ENCODE results near the gene CARD14. TPM values are rescaled to one million over a fixed set of nuclear protein-coding genes. Genes with fewer than 3 reads are reported as not detected.

The CARD14 gene
- polyA plus RNA-seq, 3 donors, result 0.11 to 0.27 (median 0.16) TPM

DNA sequence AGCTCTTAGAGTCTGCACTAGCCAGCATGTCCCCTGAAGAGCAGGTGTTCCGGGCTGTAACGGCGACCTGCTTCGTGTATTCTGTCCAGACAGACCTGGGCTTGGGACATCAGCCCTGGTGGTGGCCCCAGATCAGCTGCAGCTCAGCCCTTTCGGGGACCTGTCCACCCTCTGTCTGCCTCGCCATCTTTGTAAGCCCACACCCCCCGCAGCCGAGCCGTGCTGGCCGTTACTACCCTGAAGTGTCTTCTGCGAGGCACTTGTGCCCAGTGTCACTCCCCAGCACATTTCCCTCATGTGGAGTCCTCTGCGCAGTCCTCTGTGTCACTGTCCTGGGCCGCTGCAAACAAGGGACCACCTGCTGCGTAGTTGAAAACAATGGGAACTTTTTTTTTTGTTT, 10.4 kb downstream of the CARD14 start:
- Histone ChIP-seq H3K9me3 (replicated peaks in 1 of 2; ENCODE audit: control insufficient read depth in 1 of 2, insufficient read depth in 1 of 2, low read length in 2 of 2) (no peaks in the 10 kb centered on the region), H3K27ac (ENCODE audit: low read depth in 1 of 2, low read length in 2 of 2) (no peak overlapping the region), H3K79me2 (ENCODE audit: insufficient read depth, low read length) (no peaks in the 10 kb centered on the region), H3K4me2 (replicated peaks; ENCODE audit: extremely low read depth, low read length, poor library complexity, severe bottlenecking) (no peak overlapping the region), H3K27me3 (ENCODE audit: control insufficient read depth in 2 of 2, insufficient read depth in 2 of 2, low read length in 2 of 2) (no peaks in the 10 kb centered on the region), H3K4me1 (ENCODE audit: control insufficient read depth in 1 of 2, insufficient read depth in 2 of 2, low read length in 2 of 2) (no peaks in the 10 kb centered on the region), H3K36me3 (replicated peaks in 1 of 2; ENCODE audit: control insufficient read depth in 1 of 2, insufficient read depth in 2 of 2, low read length in 2 of 2) (no peaks in the 10 kb centered on the region), H4K20me1 (ENCODE audit: insufficient read depth, low read length) (no peaks in the 10 kb centered on the region), H3K4me3 (replicated peaks in 1 of 3; ENCODE audit: low read depth in 2 of 3, low read length in 3 of 3) (no peak overlapping the region), H3K9ac (ENCODE audit: insufficient read depth, low read length, poor library complexity, severe bottlenecking) (no peak overlapping the region), H2AFZ (ENCODE audit: insufficient read depth, low read depth, low read length, poor library complexity, severe bottlenecking) (no peak overlapping the region)
- H3K36me3 Mint-ChIP-seq, result no peaks in the 10 kb centered on the region
- H3K27me3 Mint-ChIP-seq (ENCODE audit: low read depth in 3 of 3), result peaks cover 5 to 16% (median 9%) of the 10 kb centered on the region in 3 donors
- no peak for DNase-seq
- no peaks in the 10 kb centered on the region for H3K4me1 Mint-ChIP-seq
- intact Hi-C loops (cut with micrococcal nuclease), result no loop called here
- H3K9me3 Mint-ChIP-seq, result peaks cover 0 to 3% (median 0%) of the 10 kb centered on the region in 7 donors
- no peak overlapping the region for H3K27ac Mint-ChIP-seq
- TF ChIP-seq, protein P1, sequence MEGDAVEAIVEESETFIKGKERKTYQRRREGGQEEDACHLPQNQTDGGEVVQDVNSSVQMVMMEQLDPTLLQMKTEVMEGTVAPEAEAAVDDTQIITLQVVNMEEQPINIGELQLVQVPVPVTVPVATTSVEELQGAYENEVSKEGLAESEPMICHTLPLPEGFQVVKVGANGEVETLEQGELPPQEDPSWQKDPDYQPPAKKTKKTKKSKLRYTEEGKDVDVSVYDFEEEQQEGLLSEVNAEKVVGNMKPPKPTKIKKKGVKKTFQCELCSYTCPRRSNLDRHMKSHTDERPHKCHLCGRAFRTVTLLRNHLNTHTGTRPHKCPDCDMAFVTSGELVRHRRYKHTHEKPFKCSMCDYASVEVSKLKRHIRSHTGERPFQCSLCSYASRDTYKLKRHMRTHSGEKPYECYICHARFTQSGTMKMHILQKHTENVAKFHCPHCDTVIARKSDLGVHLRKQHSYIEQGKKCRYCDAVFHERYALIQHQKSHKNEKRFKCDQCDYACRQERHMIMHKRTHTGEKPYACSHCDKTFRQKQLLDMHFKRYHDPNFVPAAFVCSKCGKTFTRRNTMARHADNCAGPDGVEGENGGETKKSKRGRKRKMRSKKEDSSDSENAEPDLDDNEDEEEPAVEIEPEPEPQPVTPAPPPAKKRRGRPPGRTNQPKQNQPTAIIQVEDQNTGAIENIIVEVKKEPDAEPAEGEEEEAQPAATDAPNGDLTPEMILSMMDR (IDR thresholded peaks at IDR 0.05), result no peak
- no peak overlapping the region for H3K4me3 Mint-ChIP-seq
- 96% methylated on average over 12 of the region's 14 CpGs for WGBS (ENCODE audit: insufficient coverage)

DNA sequence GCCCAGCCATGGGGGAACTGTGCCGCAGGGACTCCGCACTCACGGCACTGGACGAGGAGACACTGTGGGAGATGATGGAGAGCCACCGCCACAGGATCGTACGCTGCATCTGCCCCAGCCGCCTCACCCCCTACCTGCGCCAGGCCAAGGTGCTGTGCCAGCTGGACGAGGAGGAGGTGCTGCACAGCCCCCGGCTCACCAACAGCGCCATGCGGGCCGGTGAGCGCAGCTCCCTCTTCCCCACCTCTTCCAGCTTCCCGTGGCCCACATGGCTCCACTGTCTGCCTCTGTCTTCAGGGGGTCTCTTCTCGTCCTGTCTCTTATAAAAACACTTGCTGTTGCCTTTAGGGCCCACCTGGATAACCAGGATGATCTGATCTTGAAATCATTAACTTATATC, 11.6 kb downstream of the CARD14 start:
- Histone ChIP-seq H3K4me1 (ENCODE audit: control insufficient read depth in 1 of 2, insufficient read depth in 2 of 2, low read length in 2 of 2) (no peaks in the 10 kb centered on the region), H4K20me1 (ENCODE audit: insufficient read depth, low read length) (no peaks in the 10 kb centered on the region), H3K9me3 (replicated peaks in 1 of 2; ENCODE audit: control insufficient read depth in 1 of 2, insufficient read depth in 1 of 2, low read length in 2 of 2) (no peaks in the 10 kb centered on the region), H3K27me3 (ENCODE audit: control insufficient read depth in 2 of 2, insufficient read depth in 2 of 2, low read length in 2 of 2) (no peaks in the 10 kb centered on the region), H3K9ac (ENCODE audit: insufficient read depth, low read length, poor library complexity, severe bottlenecking) (no peak overlapping the region), H3K4me2 (replicated peaks; ENCODE audit: extremely low read depth, low read length, poor library complexity, severe bottlenecking) (no peak overlapping the region), H3K36me3 (replicated peaks in 1 of 2; ENCODE audit: control insufficient read depth in 1 of 2, insufficient read depth in 2 of 2, low read length in 2 of 2) (no peaks in the 10 kb centered on the region), H3K27ac (ENCODE audit: low read depth in 1 of 2, low read length in 2 of 2) (no peak overlapping the region), H2AFZ (ENCODE audit: insufficient read depth, low read depth, low read length, poor library complexity, severe bottlenecking) (no peak overlapping the region), H3K79me2 (ENCODE audit: insufficient read depth, low read length) (no peaks in the 10 kb centered on the region), H3K4me3 (replicated peaks in 1 of 3; ENCODE audit: low read depth in 2 of 3, low read length in 3 of 3) (no peak overlapping the region)
- Mint-ChIP-seq H3K36me3 (no peaks in the 10 kb centered on the region), H3K9me3 (peaks cover 0 to 2% (median 0%) of the 10 kb centered on the region in 7 donors), H3K27me3 (ENCODE audit: low read depth in 3 of 3) (peaks cover 5 to 13% (median 7%) of the 10 kb centered on the region in 3 donors), H3K27ac (no peak overlapping the region), H3K4me1 (no peaks in the 10 kb centered on the region), H3K4me3 (no peak overlapping the region)
- TF ChIP-seq, protein P1 (IDR thresholded peaks at IDR 0.05), result no peak
- 97% methylated on average over 13 of the region's 17 CpGs for WGBS (ENCODE audit: insufficient coverage)
- intact Hi-C loops (cut with micrococcal nuclease), result no loop called here
- DNase-seq, result no peak
